Activated naive CD8-positive, alpha-beta T cell treated with anti-CD3 and anti-CD28 coated beads for 36 hours (primary cell): ENCODE data around the gene TTC3. TPM values are rescaled to one million over a fixed set of nuclear protein-coding genes. Genes with fewer than 3 reads are reported as not detected.

Source experiments
- DNase-seq: peaks from one replicate; pipeline ENCODE4 v3.0.0; 2021
- H3K27ac Mint-ChIP-seq: one replicate; pipeline ENCODE4 v1.8.0; 2022; ENCODE audit warnings: mild to moderate bottlenecking, moderate library complexity, mixed read lengths
- H3K27me3 Mint-ChIP-seq: one replicate; pipeline ENCODE4 v1.8.0; 2022; ENCODE audit warnings: mild to moderate bottlenecking, mixed read lengths
- H3K36me3 Mint-ChIP-seq: one replicate; pipeline ENCODE4 v1.8.0; 2021; ENCODE audit warnings: mild to moderate bottlenecking, mixed read lengths
- H3K4me1 Mint-ChIP-seq: one replicate; pipeline ENCODE4 v1.8.0; 2021; ENCODE audit warnings: mixed read lengths
- H3K4me3 Mint-ChIP-seq: one replicate; pipeline ENCODE4 v1.8.0; 2022; ENCODE audit warnings: mild to moderate bottlenecking, moderate library complexity, mixed read lengths
- H3K9me3 Mint-ChIP-seq: one replicate; pipeline ENCODE4 v1.8.0; 2022; ENCODE audit warnings: mixed read lengths
- total RNA-seq, 2 experiments: library from RNA; stranded (reverse); gene quantifications; one replicate each; pipeline ENCODE4 v1.2.3, GENCODE V29; 2021

TTC3 gene
- total RNA-seq, 2 experiments from 2014 or later, result 59.1 to 61.2 TPM

DNA sequence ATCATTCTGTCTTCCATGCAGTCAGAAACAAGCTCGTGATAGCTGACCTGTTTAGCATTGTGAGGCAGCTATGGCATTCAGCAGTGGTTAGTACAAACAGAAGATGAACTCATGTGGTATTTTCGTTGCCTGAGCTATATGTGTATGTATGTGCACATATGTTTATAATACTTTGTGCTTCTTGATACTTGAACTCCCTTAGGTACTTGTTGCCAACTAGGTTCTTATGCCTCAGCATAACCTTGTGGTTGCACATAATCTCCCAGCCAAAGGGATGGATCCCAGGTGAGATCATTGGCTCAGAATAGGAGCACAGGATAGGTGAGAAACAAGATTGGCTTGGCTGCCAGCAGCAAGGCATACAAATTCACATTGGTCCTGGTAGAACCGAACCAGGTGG, 108.0 kb downstream of the TTC3 start:
- Mint-ChIP-seq H3K27ac (no peak overlapping the region), H3K4me3 (no peak overlapping the region), H3K27me3 (no peaks in the 10 kb centered on the region), H3K36me3 (peaks cover 40% of the 10 kb centered on the region), H3K4me1 (peaks cover 9% of the 10 kb centered on the region), H3K9me3 (peaks cover 5% of the 10 kb centered on the region)
- DNase-seq, result no peak

DNA sequence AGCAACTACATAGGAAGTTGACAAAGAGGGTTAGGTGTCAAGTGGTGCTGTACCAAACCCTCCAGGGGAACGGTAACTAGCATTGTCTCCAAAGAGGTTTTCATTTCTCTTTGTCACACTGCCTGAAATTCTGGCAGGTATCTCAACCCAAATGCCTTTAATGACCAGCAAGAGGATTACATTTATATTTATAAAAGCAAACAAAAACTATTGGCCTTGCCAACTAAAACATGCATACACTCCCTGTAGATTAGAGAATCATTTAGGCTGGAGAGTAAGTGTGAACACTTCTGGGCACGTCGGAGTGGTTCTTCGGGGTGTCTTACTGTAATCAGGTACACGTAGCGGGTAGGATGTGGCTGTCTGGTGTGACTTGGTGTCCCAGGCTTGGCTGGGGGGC, 109.2 kb downstream of the TTC3 start:
- no peaks in the 10 kb centered on the region for H3K27me3 Mint-ChIP-seq
- DNase-seq, result no peak
- H3K27ac Mint-ChIP-seq, result no peak overlapping the region
- peaks cover 9% of the 10 kb centered on the region for H3K4me1 Mint-ChIP-seq
- H3K36me3 Mint-ChIP-seq, result peaks cover 38% of the 10 kb centered on the region
- peaks cover 5% of the 10 kb centered on the region for H3K9me3 Mint-ChIP-seq
- no peak overlapping the region for H3K4me3 Mint-ChIP-seq

GRCh38 chr21:37183749-37184148, 110.7 kb downstream of the TTC3 start:
- H3K4me1 Mint-ChIP-seq, result peaks cover 9% of the 10 kb centered on the region
- peaks cover 27% of the 10 kb centered on the region for H3K36me3 Mint-ChIP-seq
- H3K4me3 Mint-ChIP-seq, result no peak overlapping the region
- DNase-seq, result no peak
- peak overlapping the region; percentile 52 for H3K27ac Mint-ChIP-seq
- no peaks in the 10 kb centered on the region for H3K27me3 Mint-ChIP-seq
- H3K9me3 Mint-ChIP-seq, result peaks cover 5% of the 10 kb centered on the region

GRCh38 chr21:37184784-37185593, 111.9 kb downstream of the TTC3 start:
- Mint-ChIP-seq H3K27me3 (no peaks in the 10 kb centered on the region), H3K27ac (no peak overlapping the region), H3K36me3 (peaks cover 27% of the 10 kb centered on the region), H3K4me1 (peaks cover 9% of the 10 kb centered on the region), H3K9me3 (peaks cover 2% of the 10 kb centered on the region), H3K4me3 (no peak overlapping the region)
- no peak for DNase-seq

DNA sequence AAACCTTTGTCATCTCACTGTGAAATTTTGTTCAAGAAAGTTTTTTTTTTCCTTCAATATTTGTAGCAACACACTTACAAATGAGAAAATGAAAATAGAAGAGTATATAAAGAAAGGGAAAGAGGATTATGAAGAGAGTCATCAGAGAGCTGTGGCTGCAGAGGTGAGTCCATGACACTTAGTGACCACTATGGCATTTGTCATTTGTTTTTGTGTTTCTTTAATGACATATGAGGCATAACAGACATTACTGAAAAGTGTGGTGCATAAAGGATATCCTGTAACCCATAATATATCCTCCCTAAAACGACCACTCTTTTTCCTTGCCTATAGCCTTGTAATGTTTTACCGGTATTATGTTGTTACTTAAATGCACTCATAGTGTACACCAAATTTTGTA, 113.9 kb downstream of the TTC3 start:
- Mint-ChIP-seq H3K36me3 (peaks cover 29% of the 10 kb centered on the region), H3K27ac (peak overlapping the region; percentile 3), H3K9me3 (no peaks in the 10 kb centered on the region), H3K4me1 (peaks cover 8% of the 10 kb centered on the region), H3K4me3 (no peak overlapping the region), H3K27me3 (no peaks in the 10 kb centered on the region)
- no peak for DNase-seq

- H3K9me3 Mint-ChIP-seq, result no peaks in the 10 kb centered on the region
- H3K27ac Mint-ChIP-seq, result no peak overlapping the region
- DNase-seq, result no peak
- peaks cover 27% of the 10 kb centered on the region for H3K36me3 Mint-ChIP-seq
- H3K4me1 Mint-ChIP-seq, result peaks cover 4% of the 10 kb centered on the region
- no peak overlapping the region for H3K4me3 Mint-ChIP-seq
- no peaks in the 10 kb centered on the region for H3K27me3 Mint-ChIP-seq
Measured at GRCh38 chr21:37188825-37189224, 115.8 kb downstream of the TTC3 start.

GRCh38 chr21:37192019-37192418, 119.0 kb downstream of the TTC3 start:
- H3K36me3 Mint-ChIP-seq, result peaks cover 27% of the 10 kb centered on the region
- DNase-seq, result no peak
- H3K27ac Mint-ChIP-seq, result no peak overlapping the region
- H3K27me3 Mint-ChIP-seq, result no peaks in the 10 kb centered on the region
- no peaks in the 10 kb centered on the region for H3K9me3 Mint-ChIP-seq
- H3K4me1 Mint-ChIP-seq, result no peaks in the 10 kb centered on the region
- no peak overlapping the region for H3K4me3 Mint-ChIP-seq

DNA sequence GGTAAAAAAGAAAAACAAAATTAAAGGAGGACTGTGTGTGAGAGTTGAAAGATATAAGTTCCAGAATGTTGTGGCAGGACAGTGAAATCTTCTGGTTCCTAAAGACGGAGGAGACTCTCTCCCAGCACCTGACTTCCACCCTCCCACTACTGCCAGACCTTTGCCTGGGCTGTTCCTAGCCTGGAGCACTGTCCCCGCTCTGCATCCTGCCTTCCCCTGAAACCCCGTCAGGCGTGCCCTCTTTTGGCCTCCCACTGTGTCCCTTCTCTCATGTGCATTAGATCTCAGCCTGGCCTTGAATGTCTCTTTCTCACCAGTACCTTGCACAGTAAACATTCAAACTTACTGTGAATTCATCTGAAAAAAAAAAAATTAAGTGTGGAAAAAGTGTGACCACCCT, 120.0 kb downstream of the TTC3 start:
- H3K9me3 Mint-ChIP-seq, result no peaks in the 10 kb centered on the region
- H3K27ac Mint-ChIP-seq, result no peak overlapping the region
- H3K4me3 Mint-ChIP-seq, result no peak overlapping the region
- DNase-seq, result no peak
- no peaks in the 10 kb centered on the region for H3K4me1 Mint-ChIP-seq
- H3K36me3 Mint-ChIP-seq, result peaks cover 27% of the 10 kb centered on the region
- H3K27me3 Mint-ChIP-seq, result no peaks in the 10 kb centered on the region

- Mint-ChIP-seq H3K4me3 (no peak overlapping the region), H3K36me3 (peaks cover 29% of the 10 kb centered on the region), H3K9me3 (no peaks in the 10 kb centered on the region), H3K4me1 (no peaks in the 10 kb centered on the region), H3K27me3 (no peaks in the 10 kb centered on the region), H3K27ac (no peak overlapping the region)
- no peak for DNase-seq
Measured at GRCh38 chr21:37193676-37194075, 120.6 kb downstream of the TTC3 start.

- Mint-ChIP-seq H3K27ac (no peak overlapping the region), H3K36me3 (peaks cover 20% of the 10 kb centered on the region), H3K9me3 (no peaks in the 10 kb centered on the region), H3K27me3 (no peaks in the 10 kb centered on the region), H3K4me3 (no peak overlapping the region), H3K4me1 (no peaks in the 10 kb centered on the region)
- no peak for DNase-seq
Measured at GRCh38 chr21:37195059-37195458, 122.0 kb downstream of the TTC3 start.

DNA sequence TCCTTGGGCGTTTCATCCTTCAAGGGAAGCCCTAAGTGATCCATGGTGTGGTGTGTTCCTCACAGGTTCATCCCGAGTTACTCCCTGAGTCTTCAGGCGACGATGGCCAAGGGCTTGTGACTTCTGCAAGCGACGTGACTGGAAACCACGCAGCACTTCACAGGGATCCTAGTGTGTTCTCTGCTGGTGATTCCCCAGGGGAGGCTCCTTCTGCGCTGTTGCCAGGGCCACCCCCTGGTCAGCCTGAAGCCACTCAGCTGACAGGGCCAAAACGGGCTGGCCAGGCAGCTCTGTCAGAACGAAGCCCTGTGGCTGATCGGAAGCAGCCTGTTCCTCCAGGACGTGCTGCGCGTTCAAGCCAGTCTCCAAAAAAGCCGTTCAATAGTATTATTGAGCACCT, 122.6 kb downstream of the TTC3 start:
- Mint-ChIP-seq H3K4me1 (no peaks in the 10 kb centered on the region), H3K9me3 (no peaks in the 10 kb centered on the region), H3K27me3 (no peaks in the 10 kb centered on the region), H3K27ac (no peak overlapping the region), H3K4me3 (no peak overlapping the region), H3K36me3 (peaks cover 18% of the 10 kb centered on the region)
- no peak for DNase-seq

DNA sequence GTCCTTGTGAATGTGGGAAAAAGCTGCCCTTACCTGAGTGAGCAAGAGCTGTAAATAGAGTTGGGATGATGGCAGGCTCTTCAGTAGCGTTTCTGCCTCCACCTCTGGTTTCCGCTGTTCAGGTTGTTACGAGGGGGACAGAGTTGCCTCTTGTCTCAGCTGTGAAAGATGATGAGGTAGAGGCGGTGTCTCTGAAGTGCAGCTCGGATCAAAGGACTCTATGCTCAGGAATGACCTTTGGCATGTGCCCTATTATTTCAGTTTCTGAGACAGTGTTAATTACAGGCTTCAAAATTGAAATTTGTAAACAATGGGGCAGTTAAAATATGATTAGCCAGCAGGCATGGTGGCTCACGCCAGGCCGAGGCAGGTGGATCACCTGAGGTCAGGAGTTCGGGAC, 123.8 kb downstream of the TTC3 start:
- Mint-ChIP-seq H3K4me1 (no peaks in the 10 kb centered on the region), H3K9me3 (no peaks in the 10 kb centered on the region), H3K27me3 (no peaks in the 10 kb centered on the region), H3K4me3 (no peak overlapping the region), H3K27ac (no peak overlapping the region), H3K36me3 (peaks cover 14% of the 10 kb centered on the region)
- DNase-seq, result no peak

DNA sequence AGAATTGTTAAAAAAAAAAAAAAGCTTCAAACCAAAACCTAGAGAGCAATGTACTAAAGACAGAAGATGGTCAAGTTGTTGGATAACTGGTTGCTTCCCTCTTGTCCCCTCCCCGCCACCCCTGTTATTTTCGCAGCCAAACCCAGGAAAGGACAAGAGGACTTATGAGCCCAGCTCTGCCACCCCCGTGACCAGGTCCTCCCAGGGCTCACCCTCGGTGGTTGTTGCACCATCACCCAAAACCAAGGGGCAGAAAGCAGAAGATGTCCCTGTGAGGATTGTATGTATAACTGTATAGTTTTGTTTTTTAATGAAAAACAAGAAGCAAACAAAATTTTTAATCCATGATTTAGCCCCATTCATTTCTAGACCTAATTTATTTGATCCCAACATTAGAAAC, 124.7 kb downstream of the TTC3 start:
- Mint-ChIP-seq H3K36me3 (peaks cover 14% of the 10 kb centered on the region), H3K4me3 (no peak overlapping the region)

DNA sequence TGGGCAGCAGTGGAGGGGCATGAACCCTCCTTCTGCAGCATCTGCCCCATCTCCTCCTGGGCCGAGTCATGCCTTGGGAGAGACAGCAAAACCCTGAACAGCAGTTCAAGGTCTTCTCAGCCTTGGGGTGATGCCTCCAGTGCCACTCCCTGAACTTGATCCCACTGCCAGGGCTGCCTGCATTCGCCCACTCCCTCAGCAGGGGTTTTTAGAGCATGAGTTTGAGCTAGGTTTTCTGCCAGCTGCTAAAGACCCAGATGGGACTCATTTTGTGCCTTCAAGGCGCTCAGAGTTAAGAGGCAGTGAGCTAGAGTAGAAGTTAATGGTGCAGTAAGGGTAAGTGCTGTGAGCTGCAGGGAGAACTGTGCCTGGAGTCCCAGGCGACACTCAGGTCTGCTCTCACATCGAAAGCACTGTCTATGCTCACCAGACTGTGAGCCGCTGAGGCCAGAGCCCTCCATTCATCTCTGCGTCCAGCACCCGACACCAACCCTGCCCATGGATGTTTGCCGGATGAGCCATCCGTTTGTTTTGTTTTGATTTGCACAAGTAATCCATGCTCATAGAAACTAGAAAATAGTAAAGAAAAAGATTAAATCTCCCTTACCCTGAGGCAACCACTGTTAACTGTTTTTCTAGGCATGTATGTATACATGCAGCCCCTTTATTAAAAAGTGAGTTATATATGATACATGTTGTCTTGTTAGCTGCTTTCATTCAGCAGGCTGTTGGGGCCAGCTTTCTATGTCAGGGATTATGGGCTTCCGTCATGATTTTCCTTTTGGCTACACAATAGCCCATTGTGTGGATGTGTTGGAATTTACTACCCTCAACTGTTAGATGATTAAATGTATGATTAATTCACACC, 126.2 kb downstream of the TTC3 start:
- H3K27me3 Mint-ChIP-seq, result no peaks in the 10 kb centered on the region
- H3K9me3 Mint-ChIP-seq, result no peaks in the 10 kb centered on the region
- no peak overlapping the region for H3K4me3 Mint-ChIP-seq
- peaks cover 18% of the 10 kb centered on the region for H3K36me3 Mint-ChIP-seq
- H3K27ac Mint-ChIP-seq, result no peak overlapping the region
- no peak for DNase-seq
- no peaks in the 10 kb centered on the region for H3K4me1 Mint-ChIP-seq

More for the DNA sequence above, 124.7 kb downstream of the TTC3 start:
- Mint-ChIP-seq H3K9me3 (no peaks in the 10 kb centered on the region), H3K4me1 (no peaks in the 10 kb centered on the region), H3K27me3 (no peaks in the 10 kb centered on the region), H3K27ac (no peak overlapping the region)
- no peak for DNase-seq

DNA sequence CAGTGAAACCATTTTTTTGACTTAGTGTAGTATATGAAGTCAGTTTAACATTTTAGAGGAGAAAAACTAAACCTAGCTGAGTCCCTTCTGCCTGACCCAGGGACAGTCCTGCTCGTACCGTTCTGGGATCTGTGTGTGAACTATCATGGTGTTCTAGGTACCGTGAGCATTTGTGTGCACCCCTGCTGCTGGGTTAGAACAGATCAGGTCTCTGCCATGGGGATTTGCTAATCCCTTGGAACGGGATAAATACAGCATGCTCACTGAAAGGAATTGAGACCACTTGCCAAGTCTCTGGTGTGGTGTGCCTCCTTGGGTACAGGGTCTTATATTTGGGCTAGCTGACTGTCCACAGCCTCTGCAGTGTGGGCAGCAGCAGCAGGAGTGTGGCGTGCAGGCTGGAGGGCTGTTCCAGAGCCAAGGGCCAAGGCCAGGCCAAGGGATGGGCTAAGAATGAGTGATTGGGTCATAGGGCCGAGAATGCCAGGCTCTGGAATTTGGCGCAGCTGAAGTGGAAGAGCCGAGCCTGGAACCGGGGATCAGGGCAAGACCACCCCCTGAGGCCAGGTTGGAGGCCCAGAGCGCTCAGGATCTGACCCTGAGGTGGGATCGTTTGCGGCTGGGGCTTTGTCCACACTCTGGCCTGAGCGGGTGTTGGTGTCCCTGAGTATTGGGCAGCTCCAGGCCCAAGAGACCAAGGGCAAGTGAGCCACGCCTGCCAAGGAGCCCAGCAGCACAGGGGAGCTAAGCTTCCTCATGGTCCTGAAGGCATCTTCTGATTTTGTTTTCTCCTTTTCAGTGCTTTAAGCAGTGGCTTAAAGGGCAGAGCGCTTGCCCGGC, 127.8 kb downstream of the TTC3 start:
- no peak overlapping the region for H3K4me3 Mint-ChIP-seq
- no peaks in the 10 kb centered on the region for H3K27me3 Mint-ChIP-seq
- H3K36me3 Mint-ChIP-seq, result peaks cover 18% of the 10 kb centered on the region
- no peaks in the 10 kb centered on the region for H3K4me1 Mint-ChIP-seq
- no peak for DNase-seq
- peak overlapping the region; percentile 54 for H3K27ac Mint-ChIP-seq
- H3K9me3 Mint-ChIP-seq, result no peaks in the 10 kb centered on the region
